Immature natural killer cell (primary cell): ENCODE data around the gene TSPAN10. TPM values are rescaled to one million over a fixed set of nuclear protein-coding genes. Genes with fewer than 3 reads are reported as not detected.

Source experiments
- DNase-seq, 3 donors: peaks; one replicate each; pipeline ENCODE4 v3.0.0; 2022; ENCODE audit warnings: mixed read lengths in 1 of 3
- H3K27ac Mint-ChIP-seq, 6 donors: one replicate each; pipeline ENCODE4 v1.8.0; 2020; ENCODE audit warnings: mixed read lengths in 6 of 6, mild to moderate bottlenecking in 5 of 6, inconsistent platforms in 4 of 6, moderate library complexity in 3 of 6
- H3K27me3 Mint-ChIP-seq, 3 donors: one replicate each; pipeline ENCODE4 v1.8.0; 2020 to 2021; ENCODE audit warnings: low read depth in 3 of 3, mild to moderate bottlenecking in 3 of 3, mixed read lengths in 3 of 3, moderate library complexity in 3 of 3, inconsistent platforms in 1 of 3
- H3K36me3 Mint-ChIP-seq, 3 donors: one replicate each; pipeline ENCODE4 v1.8.0; 2020; ENCODE audit warnings: mixed read lengths in 3 of 3, inconsistent platforms in 2 of 3, mild to moderate bottlenecking in 2 of 3
- H3K4me1 Mint-ChIP-seq, 2 donors: one replicate each; pipeline ENCODE4 v1.8.0; 2020; ENCODE audit warnings: inconsistent platforms in 2 of 2, mild to moderate bottlenecking in 2 of 2, mixed read lengths in 2 of 2, moderate library complexity in 1 of 2
- H3K4me3 Mint-ChIP-seq, 5 donors: one replicate each; pipeline ENCODE4 v1.8.0; 2020; ENCODE audit warnings: mild to moderate bottlenecking in 5 of 5, mixed read lengths in 5 of 5, inconsistent platforms in 3 of 5, moderate library complexity in 3 of 5
- H3K9me3 Mint-ChIP-seq, 6 donors: one replicate each; pipeline ENCODE4 v1.8.0; 2020; ENCODE audit warnings: mild to moderate bottlenecking in 6 of 6, mixed read lengths in 6 of 6, inconsistent platforms in 4 of 6, moderate library complexity in 3 of 6
- polyA plus RNA-seq, 3 donors: library from polyadenylated mRNA; unstranded; fragments of 300-500 nt; fragmentation: Illumina TruSeq; gene quantifications; one replicate each; pipeline ENCODE4 v1.2.3, GENCODE V29; 2021

The TSPAN10 gene
- polyA plus RNA-seq, 3 donors from 2014 or later: 0.48 to 0.63 TPM; not detected in 1

- Mint-ChIP-seq H3K4me3 (no peak within 1 kb of the TSS), H3K4me1 (peaks cover 13 to 19% of the 10 kb centered on the region in 2 donors), H3K27me3 (peaks cover 0 to 7% (median 2%) of the 10 kb centered on the region in 3 donors)
These were observed 19.2 kb downstream of the TSPAN10 start, which contains the start of gene PDE6G for GRCh38 chr17:81656118-81656743. TSS of gene PDE6G (minus strand) at chr17:81656542. CDS start at chr17:81653305, 3,237 bp downstream.

GRCh38 chr17:81656835-81657234 is 19.8 kb downstream of the TSPAN10 start:
- H3K4me3 Mint-ChIP-seq: no peak overlapping the region
- no peak overlapping the region for H3K27ac Mint-ChIP-seq
- H3K9me3 Mint-ChIP-seq: no peaks in the 10 kb centered on the region
- peaks cover 0 to 7% (median 2%) of the 10 kb centered on the region in 3 donors for H3K27me3 Mint-ChIP-seq
- H3K36me3 Mint-ChIP-seq: peaks cover 0 to 2% (median 0%) of the 10 kb centered on the region in 3 donors
- peaks cover 13 to 17% of the 10 kb centered on the region in 2 donors for H3K4me1 Mint-ChIP-seq
- no peak for DNase-seq

More at GRCh38 chr17:81656118-81656743, 19.2 kb downstream of the TSPAN10 start, which contains the start of gene PDE6G:
- Mint-ChIP-seq H3K27ac (no peak within 1 kb of the TSS), H3K36me3 (peaks cover 0 to 4% (median 0%) of the 10 kb centered on the region in 3 donors), H3K9me3 (no peaks in the 10 kb centered on the region)
- DNase-seq: no peak

- Mint-ChIP-seq H3K4me1 (peaks cover under 1 to 2% of the 10 kb centered on the region in 2 donors), H3K9me3 (no peaks in the 10 kb centered on the region), H3K4me3 (no peak overlapping the region), H3K27me3 (peaks cover 0 to 2% (median 0%) of the 10 kb centered on the region in 3 donors), H3K27ac (no peak overlapping the region), H3K36me3 (no peaks in the 10 kb centered on the region)
- no peak for DNase-seq
These were observed 22.0 kb downstream of the TSPAN10 start for GRCh38 chr17:81659038-81659437.

- Mint-ChIP-seq H3K36me3 (no peaks in the 10 kb centered on the region), H3K4me3 (no peak overlapping the region), H3K27me3 (peaks cover 0 to 2% (median 0%) of the 10 kb centered on the region in 3 donors), H3K4me1 (peaks cover 3 to 5% of the 10 kb centered on the region in 2 donors), H3K9me3 (no peaks in the 10 kb centered on the region), H3K27ac (no peak overlapping the region)
- no peak for DNase-seq
These were observed 23.4 kb downstream of the TSPAN10 start for GRCh38 chr17:81660441-81660840.

- H3K9me3 Mint-ChIP-seq: no peaks in the 10 kb centered on the region
- H3K27me3 Mint-ChIP-seq: peaks cover 0 to 4% (median 2%) of the 10 kb centered on the region in 3 donors
- peaks cover 0 to 4% (median 0%) of the 10 kb centered on the region in 3 donors for H3K36me3 Mint-ChIP-seq
- H3K27ac Mint-ChIP-seq: no peak overlapping the region
- no peak for DNase-seq
- no peak overlapping the region for H3K4me3 Mint-ChIP-seq
- H3K4me1 Mint-ChIP-seq: peaks cover 13 to 21% of the 10 kb centered on the region in 2 donors
These were observed 25.0 kb downstream of the TSPAN10 start for GRCh38 chr17:81662002-81662401.

GRCh38 chr17:81664051-81664470 is 27.1 kb downstream of the TSPAN10 start:
- Mint-ChIP-seq H3K9me3 (no peaks in the 10 kb centered on the region), H3K36me3 (peaks cover 0 to 4% (median 0%) of the 10 kb centered on the region in 3 donors), H3K27ac (no peak overlapping the region), H3K4me1 (peaks cover 27 to 37% of the 10 kb centered on the region in 2 donors), H3K27me3 (peaks cover 0 to 4% (median 2%) of the 10 kb centered on the region in 3 donors), H3K4me3 (no peak overlapping the region)
- no peak for DNase-seq

- peak overlapping the region; percentile 92 to 99 (median 95) for H3K4me3 Mint-ChIP-seq
- H3K27me3 Mint-ChIP-seq: peaks cover 0 to 4% (median 2%) of the 10 kb centered on the region in 3 donors
- H3K36me3 Mint-ChIP-seq: peaks cover 0 to 4% (median 0%) of the 10 kb centered on the region in 3 donors
- peak overlapping the region; percentile 88 to 98 (median 94) for H3K27ac Mint-ChIP-seq
- DNase-seq: peak; percentile 20 to 31 (median 26)
- H3K9me3 Mint-ChIP-seq: no peaks in the 10 kb centered on the region
- peaks cover 28 to 37% of the 10 kb centered on the region in 2 donors for H3K4me1 Mint-ChIP-seq
These were observed 28.5 kb downstream of the TSPAN10 start for GRCh38 chr17:81665205-81666091.

- no peak for DNase-seq
- Mint-ChIP-seq H3K4me3 (peak overlapping the region; percentile 92 to 99 (median 95)), H3K4me1 (peaks cover 28 to 37% of the 10 kb centered on the region in 2 donors), H3K27me3 (peaks cover 0 to 4% (median 0%) of the 10 kb centered on the region in 3 donors), H3K9me3 (no peaks in the 10 kb centered on the region), H3K36me3 (peaks cover 0 to 4% (median 1%) of the 10 kb centered on the region in 3 donors), H3K27ac (peak overlapping the region; percentile 88 to 98 (median 94))
These were observed 29.0 kb downstream of the TSPAN10 start for GRCh38 chr17:81666092-81666341.

GRCh38 chr17:81666342-81667191 is 29.6 kb downstream of the TSPAN10 start, which contains the start of the genes CCDC137 and OXLD1:
TSS of gene CCDC137 (plus strand) at chr17:81666737. CDS start at chr17:81666767, 30 bp downstream.
TSS of gene OXLD1 (minus strand) at chr17:81666605. CDS start at chr17:81666577, 28 bp downstream.
- Mint-ChIP-seq H3K4me3 (peak within 1 kb of the TSS; percentile 94 to 99 (median 95)), H3K36me3 (peaks cover 0 to 6% (median 4%) of the 10 kb centered on the region in 3 donors), H3K27ac (peak within 1 kb of the TSS; percentile 88 to 98 (median 94)), H3K9me3 (no peaks in the 10 kb centered on the region), H3K4me1 (peaks cover 28 to 37% of the 10 kb centered on the region in 2 donors), H3K27me3 (peaks cover 0 to 4% (median 0%) of the 10 kb centered on the region in 3 donors)
- peak; percentile 92 to 93 (median 93) for DNase-seq

- H3K9me3 Mint-ChIP-seq: no peaks in the 10 kb centered on the region
- peaks cover 0 to 4% (median 0%) of the 10 kb centered on the region in 3 donors for H3K27me3 Mint-ChIP-seq
- peaks cover 0 to 6% (median 4%) of the 10 kb centered on the region in 3 donors for H3K36me3 Mint-ChIP-seq
- peak overlapping the region; percentile 89 to 95 (median 92) for H3K4me3 Mint-ChIP-seq
- no peak for DNase-seq
- peaks cover 28 to 37% of the 10 kb centered on the region in 2 donors for H3K4me1 Mint-ChIP-seq
- H3K27ac Mint-ChIP-seq: peak overlapping the region in 5 of 6 donors; percentile 30 to 89 (median 68)
These were observed 30.8 kb downstream of the TSPAN10 start for GRCh38 chr17:81667754-81668153.

GRCh38 chr17:81672504-81672903 is 35.5 kb downstream of the TSPAN10 start:
- peaks cover 0 to 6% (median 0%) of the 10 kb centered on the region in 3 donors for H3K36me3 Mint-ChIP-seq
- peaks cover 0 to 2% (median 0%) of the 10 kb centered on the region in 3 donors for H3K27me3 Mint-ChIP-seq

GRCh38 chr17:81672954-81673353 is 36.0 kb downstream of the TSPAN10 start:
- Mint-ChIP-seq H3K9me3 (no peaks in the 10 kb centered on the region), H3K36me3 (peaks cover 0 to 6% (median 0%) of the 10 kb centered on the region in 3 donors), H3K4me3 (no peak overlapping the region), H3K4me1 (peaks cover 11% of the 10 kb centered on the region in 2 donors), H3K27me3 (peaks cover 0 to 2% (median 0%) of the 10 kb centered on the region in 3 donors), H3K27ac (no peak overlapping the region)
- no peak for DNase-seq

More at GRCh38 chr17:81672504-81672903, 35.5 kb downstream of the TSPAN10 start:
- no peak for DNase-seq
- no peak overlapping the region for H3K27ac Mint-ChIP-seq
- peaks cover 16% of the 10 kb centered on the region in 2 donors for H3K4me1 Mint-ChIP-seq
- no peaks in the 10 kb centered on the region for H3K9me3 Mint-ChIP-seq
- no peak overlapping the region for H3K4me3 Mint-ChIP-seq
